ENCODE results near the gene BABAM2.

DNA sequence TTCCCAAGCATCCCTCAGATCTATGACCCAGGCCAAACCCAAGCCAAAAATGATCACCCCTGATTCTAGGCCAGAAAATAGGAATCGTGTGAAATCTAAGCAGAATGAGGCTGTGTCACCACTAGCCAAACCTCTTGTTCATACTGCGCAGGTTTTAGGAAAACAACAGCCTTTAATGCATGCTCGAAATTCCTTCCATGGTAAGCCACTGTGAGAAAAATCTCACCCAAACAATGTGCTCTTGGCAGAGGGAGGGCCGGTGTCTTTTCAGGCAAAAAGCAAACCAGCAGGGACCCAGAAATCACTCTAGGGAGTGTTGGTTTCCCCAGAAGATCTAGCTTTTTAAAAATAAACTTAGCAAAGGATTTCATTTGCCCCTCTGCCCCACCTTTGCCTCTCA lies 430.9 kb downstream of the BABAM2 start:
- TF ChIP-seq, protein P1, sequence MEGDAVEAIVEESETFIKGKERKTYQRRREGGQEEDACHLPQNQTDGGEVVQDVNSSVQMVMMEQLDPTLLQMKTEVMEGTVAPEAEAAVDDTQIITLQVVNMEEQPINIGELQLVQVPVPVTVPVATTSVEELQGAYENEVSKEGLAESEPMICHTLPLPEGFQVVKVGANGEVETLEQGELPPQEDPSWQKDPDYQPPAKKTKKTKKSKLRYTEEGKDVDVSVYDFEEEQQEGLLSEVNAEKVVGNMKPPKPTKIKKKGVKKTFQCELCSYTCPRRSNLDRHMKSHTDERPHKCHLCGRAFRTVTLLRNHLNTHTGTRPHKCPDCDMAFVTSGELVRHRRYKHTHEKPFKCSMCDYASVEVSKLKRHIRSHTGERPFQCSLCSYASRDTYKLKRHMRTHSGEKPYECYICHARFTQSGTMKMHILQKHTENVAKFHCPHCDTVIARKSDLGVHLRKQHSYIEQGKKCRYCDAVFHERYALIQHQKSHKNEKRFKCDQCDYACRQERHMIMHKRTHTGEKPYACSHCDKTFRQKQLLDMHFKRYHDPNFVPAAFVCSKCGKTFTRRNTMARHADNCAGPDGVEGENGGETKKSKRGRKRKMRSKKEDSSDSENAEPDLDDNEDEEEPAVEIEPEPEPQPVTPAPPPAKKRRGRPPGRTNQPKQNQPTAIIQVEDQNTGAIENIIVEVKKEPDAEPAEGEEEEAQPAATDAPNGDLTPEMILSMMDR (conservative IDR thresholded peaks at IDR 0.05; ENCODE audit: low read depth, low read length) = no peak
- no peak for TF ChIP-seq EZH2phosphoT487 (IDR thresholded peaks at IDR 0.05; ENCODE audit: borderline replicate concordance, low read length)

Data from PC-3 (cell line).